HepG2 (cell line): Measurements from ENCODE around the gene SAXO1. TPM values are rescaled to one million over a fixed set of nuclear protein-coding genes. Genes with fewer than 3 reads are reported as not detected.

Experiments
- ATAC-seq: fragments of 200-7000 bp; cut with Tn5 transposase; 3 replicates; pipeline ENCODE4 v1.9.1; 2020; ENCODE audit warnings: mild to moderate bottlenecking, moderate library complexity
- BruUV-seq: library from RNA; stranded (reverse); fragments of 400-500 nt; replicated peaks from 2 replicates; lab custom pipeline; 2021; lab: Mats Ljungman, UMichigan
- CTCF ChIA-PET: fragments of 300-600 bp; formaldehyde crosslinking; extraction: SDS; loops from one replicate; lab custom pipeline; 2021; ENCODE audit warnings: low total read pairs, inconsistent platforms, low intra/inter-chr PET ratio; lab: Yijun Ruan, JAX
- POLR2A ChIA-PET: fragments of 350-600 bp; sonication (Branson Sonifier 250); formaldehyde crosslinking; loops from one replicate; lab custom pipeline; 2020; ENCODE audit warnings: antibody characterized with exemption, inconsistent platforms; lab: Yijun Ruan, JAX
- DNase-seq: peaks from one replicate; pipeline ENCODE4 v3.0.0-alpha.2; 2015; ENCODE audit warnings: low spot score
- FAIRE-seq: peaks from 3 replicates; lab custom pipeline; 2011; peaks lifted over from hg19 to GRCh38; lab: Jason Lieb, UNC
- H2AFZ ChIP-seq: one replicate; pipeline ENCODE4 v1.6.1; 2011; ENCODE audit warnings: low read length, inconsistent platforms
- H3K27ac ChIP-seq: fragments of 300-600 bp; 3 replicates; pipeline ENCODE4 v1.8.0; 2011; ENCODE audit warnings: mixed run types, mild to moderate bottlenecking, mixed read lengths, low read length, inconsistent platforms; ENCODE audit not compliant: insufficient read depth; ENCODE audit errors: extremely low read length
- H3K27me3 ChIP-seq, 2 experiments: fragments of 200-600 bp in 1 of 2; 2 replicates in 1 of 2; 3 replicates in 1 of 2; pipeline versions ENCODE4 v1.6.0 to v1.8.0; 2011; ENCODE audit warnings: low read length in 2 of 2, mild to moderate bottlenecking in 2 of 2, moderate library complexity in 2 of 2, inconsistent platforms in 1 of 2; ENCODE audit not compliant: insufficient read depth in 2 of 2, control insufficient read depth in 1 of 2
- H3K36me3 ChIP-seq, 2 experiments: fragments of 200-600 bp in 1 of 2; replicated peaks in 1 of 2; 2 replicates in 1 of 2; 3 replicates in 1 of 2; pipeline versions ENCODE4 v1.5.1 to v1.8.0; 2011; ENCODE audit warnings: low read length in 2 of 2, inconsistent platforms in 1 of 2; ENCODE audit not compliant: insufficient read depth in 2 of 2, control insufficient read depth in 1 of 2
- H3K4me1 ChIP-seq: 2 replicates; pipeline ENCODE4 v1.5.1; 2012; ENCODE audit warnings: low read length, inconsistent platforms; ENCODE audit not compliant: insufficient read depth
- H3K4me2 ChIP-seq: 2 replicates; pipeline ENCODE4 v1.6.0; 2011; ENCODE audit warnings: low read depth, low read length, inconsistent platforms
- H3K4me3 ChIP-seq, 3 experiments: fragments of 200-600 bp in 1 of 3; sonication (generic), shearing (Covaris generic) in 1 of 3; replicated peaks in 1 of 3; 2 replicates each; pipeline ENCODE4 v1.5.1; 2011 to 2016; ENCODE audit warnings: low read length in 3 of 3, inconsistent platforms in 2 of 3, low read depth in 2 of 3, mild to moderate bottlenecking in 2 of 3, control low read depth in 1 of 3, mixed read lengths in 1 of 3; ENCODE audit not compliant: insufficient read depth in 1 of 3
- H3K79me2 ChIP-seq: one replicate; pipeline ENCODE4 v1.6.1; 2011; ENCODE audit warnings: low read length, inconsistent platforms; ENCODE audit not compliant: insufficient read depth
- H3K9ac ChIP-seq: 2 replicates; pipeline ENCODE4 v1.6.0; 2011; ENCODE audit warnings: mild to moderate bottlenecking, low read depth, low read length, inconsistent platforms; ENCODE audit not compliant: insufficient read depth
- H3K9me3 ChIP-seq: 2 replicates; pipeline ENCODE4 v1.5.1; 2012; ENCODE audit warnings: mild to moderate bottlenecking, low read length
- H4K20me1 ChIP-seq: 2 replicates; pipeline ENCODE4 v1.6.0; 2011; ENCODE audit warnings: inconsistent platforms, mild to moderate bottlenecking, low read length, moderate library complexity; ENCODE audit not compliant: insufficient read depth
- ATF7-NPFF ChIP-seq: sonication (generic); formaldehyde crosslinking; IDR thresholded peaks from 2 replicates; pipeline ENCODE4 v1.8.1; 2023; ENCODE audit warnings: mild to moderate bottlenecking, low read depth, missing genetic modification reagents, moderate library complexity
- GABPB1 ChIP-seq: IDR thresholded peaks from 2 replicates; pipeline ENCODE4 v1.6.1; 2016; ENCODE audit warnings: mild to moderate bottlenecking, missing genetic modification reagents, moderate library complexity, missing compliant biosample characterization
- HDAC2 ChIP-seq: sonication (generic); formaldehyde crosslinking; IDR thresholded peaks from 2 replicates; pipeline ENCODE4 v1.4.0; 2020; ENCODE audit warnings: missing genetic modification reagents
- KDM2A ChIP-seq: sonication (generic); formaldehyde crosslinking; IDR thresholded peaks from 2 replicates; pipeline ENCODE4 v1.4.0; 2020; ENCODE audit warnings: low read depth, missing genetic modification reagents, borderline replicate concordance
- KMT2B ChIP-seq: IDR thresholded peaks from 2 replicates; pipeline ENCODE4 v1.6.1; 2016; ENCODE audit warnings: missing genetic modification reagents, missing compliant biosample characterization
- MAFF ChIP-seq: IDR thresholded peaks from 2 replicates; pipeline ENCODE4 v1.6.1; 2011; ENCODE audit warnings: low read depth, low read length, improper control_type of control experiment
- MYC ChIP-seq: sonication (generic); formaldehyde crosslinking; IDR thresholded peaks from 2 replicates; pipeline ENCODE4 v1.9.0; 2021; ENCODE audit warnings: missing genetic modification reagents, borderline replicate concordance
- RFX1 ChIP-seq: fragments of 450-650 bp; IDR thresholded peaks from 2 replicates; pipeline ENCODE4 v1.6.1; 2017
- SP140L ChIP-seq: sonication (generic); formaldehyde crosslinking; IDR thresholded peaks from 2 replicates; pipeline ENCODE4 v1.4.0; 2020; ENCODE audit warnings: missing genetic modification reagents, borderline replicate concordance
- TAF1 ChIP-seq: sonication (generic); formaldehyde crosslinking; IDR thresholded peaks from 2 replicates; pipeline ENCODE4 v1.4.0; 2020; ENCODE audit warnings: missing genetic modification reagents
- ZBTB38 ChIP-seq: sonication (generic); formaldehyde crosslinking; IDR thresholded peaks from 2 replicates; pipeline ENCODE4 v1.5.1; 2020; ENCODE audit warnings: mild to moderate bottlenecking, missing genetic modification reagents
- ZC3H4 ChIP-seq: sonication (generic); formaldehyde crosslinking; IDR thresholded peaks from 2 replicates; pipeline ENCODE4 v1.4.0; 2020; ENCODE audit warnings: missing genetic modification reagents, borderline replicate concordance
- ZMYM2 ChIP-seq: sonication (generic); formaldehyde crosslinking; IDR thresholded peaks from 2 replicates; pipeline ENCODE4 v1.8.0; 2022; ENCODE audit warnings: mild to moderate bottlenecking, missing genetic modification reagents
- ZMYM3 ChIP-seq: sonication (generic); formaldehyde crosslinking; IDR thresholded peaks from 2 replicates; pipeline ENCODE4 v1.5.1; 2020; ENCODE audit warnings: mild to moderate bottlenecking, missing genetic modification reagents
- ZNF256 ChIP-seq: sonication (generic); formaldehyde crosslinking; conservative IDR thresholded peaks from 2 replicates; pipeline ENCODE4 v1.4.0; 2020; ENCODE audit warnings: missing genetic modification reagents
- ZSCAN31 ChIP-seq: sonication (generic); formaldehyde crosslinking; IDR thresholded peaks from 2 replicates; pipeline ENCODE4 v1.5.0; 2020; ENCODE audit warnings: low read depth, mild to moderate bottlenecking, missing genetic modification reagents
- WGBS: methylation state at CpG from one replicate; pipeline ENCODE4 v1.1.6; 2017; ENCODE audit warnings: low lambda C conversion rate; 5-methylcytosine and 5-hydroxymethylcytosine counted together
- in situ Hi-C: cut with HindIII; loops from 2 replicates; pipeline ENCODE4 v1.10.0; 2017; ENCODE audit warnings: low pct_unique_long_range_greater_than_20kb; ENCODE audit not compliant: extremely low pct_ligation_motif_present
- intact Hi-C: fragments of 100-400 bp; cut with micrococcal nuclease; formaldehyde crosslinking; loops from one replicate; pipeline ENCODE4 v1.10.0; 2022; ENCODE audit not compliant: unreplicated experiment
- polyA plus RNA-seq, 8 experiments: library from polyadenylated mRNA; depleted of rRNA in 3 of 8; stranded (reverse) in 7 of 8; unstranded in 1 of 8; fragments of >200 nt; fragmentation: Illumina TruSeq in 4 of 8; extraction: Trizol in 4 of 8; gene quantifications; 2 replicates each; pipeline versions ENCODE4 v1.2.1 to v1.2.3, GENCODE V29; 2011 to 2016; ENCODE audit warnings: low read depth in 4 of 8, missing spikeins in 1 of 8, mixed read lengths in 1 of 8; ENCODE audit not compliant: insufficient read depth in 1 of 8
- total RNA-seq, 5 experiments: library from RNA; depleted of rRNA; stranded (reverse); fragments of >200 nt; fragmentation: Illumina TruSeq; extraction: Trizol; gene quantifications; 2 replicates each; pipeline ENCODE4 v1.2.3, GENCODE V29; 2016; ENCODE audit warnings: low read depth in 1 of 5
- TF ChIP-seq, protein P1 (sequence below): sonication (generic); formaldehyde crosslinking; IDR thresholded peaks from 2 replicates; pipeline ENCODE4 v1.4.0; 2020; ENCODE audit warnings: missing genetic modification reagents, borderline replicate concordance
- TF ChIP-seq, protein P2 (sequence below): sonication (generic); formaldehyde crosslinking; IDR thresholded peaks from 2 replicates; pipeline ENCODE4 v1.4.0; 2020; ENCODE audit warnings: missing genetic modification reagents
- TF ChIP-seq, protein P3 (sequence below): sonication (generic); formaldehyde crosslinking; IDR thresholded peaks from 2 replicates; pipeline ENCODE4 v1.9.0; 2021; ENCODE audit warnings: missing genetic modification reagents, borderline replicate concordance

Gene SAXO1
- total and polyA plus RNA-seq, 2 of the 13 experiments (the other 11 are each of a cell fraction or from before 2014, with no cell fraction given) = not detected

DNA sequence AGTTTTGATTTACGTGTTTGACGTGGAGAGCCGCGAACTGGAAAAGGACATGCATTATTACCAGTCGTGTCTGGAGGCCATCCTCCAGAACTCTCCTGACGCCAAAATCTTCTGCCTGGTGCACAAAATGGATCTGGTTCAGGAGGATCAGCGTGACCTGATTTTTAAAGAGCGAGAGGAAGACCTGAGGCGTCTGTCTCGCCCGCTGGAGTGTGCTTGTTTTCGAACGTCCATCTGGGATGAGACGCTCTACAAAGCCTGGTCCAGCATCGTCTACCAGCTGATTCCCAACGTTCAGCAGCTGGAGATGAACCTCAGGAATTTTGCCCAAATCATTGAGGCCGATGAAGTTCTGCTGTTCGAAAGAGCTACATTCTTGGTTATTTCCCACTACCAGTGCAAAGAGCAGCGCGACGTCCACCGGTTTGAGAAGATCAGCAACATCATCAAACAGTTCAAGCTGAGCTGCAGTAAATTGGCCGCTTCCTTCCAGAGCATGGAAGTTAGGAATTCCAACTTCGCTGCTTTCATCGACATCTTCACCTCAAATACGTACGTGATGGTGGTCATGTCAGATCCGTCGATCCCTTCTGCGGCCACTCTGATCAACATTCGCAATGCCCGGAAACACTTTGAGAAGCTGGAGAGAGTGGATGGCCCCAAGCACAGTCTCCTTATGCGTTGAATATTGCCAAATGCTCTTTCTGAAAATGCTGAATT lies 17.1 kb upstream of the SAXO1 start:
- Histone ChIP-seq H3K27me3 (peaks cover 0 to 7% of the 10 kb centered on the region in 2 experiments; a peak in 1 of 5 replicates), H2AFZ (no peak overlapping the region), H3K9ac (peak overlapping the region; percentile 89), H3K79me2 (peaks cover 29% of the 10 kb centered on the region), H3K4me3 (peak overlapping the region; percentile 78 to 92 (median 87)), H3K36me3 (no peaks in the 10 kb centered on the region), H3K4me1 (peaks cover 27% of the 10 kb centered on the region), H3K27ac (peak overlapping the region; percentile 91), H4K20me1 (peaks cover 12% of the 10 kb centered on the region), H3K9me3 (no peaks in the 10 kb centered on the region), H3K4me2 (peak overlapping the region; percentile 91)
- intact Hi-C loops (loop anchor here (1.0 to 10.0 kb wide), 6 partner anchors 52 to 407 kb away; partner anchors contain the start of genes DENND4C and HAUS6), in situ Hi-C loops (loop anchor here (10.0 to 25.0 kb wide), 2 partner anchors 415 to 1238 kb away; no protein-coding TSS in a partner anchor)
- ATAC-seq (peak; percentile 5), DNase-seq (no peak), FAIRE-seq (no peak)
- under 1% methylated on average over 18 of the region's 33 CpGs for WGBS
- CTCF ChIA-PET = interaction anchor here (3.1 kb wide), 1 partner anchor 124 kb away, joined by 16 read pairs; no protein-coding TSS in a partner anchor
- TSS peak; percentile 69 for BruUV-seq
- POLR2A ChIA-PET = interaction anchor here (0.9 to 2.3 kb wide), 4 partner anchors 76 to 181 kb away, joined by 4 to 11 read pairs (median 4); partner anchors contain the start of gene DENND4C
- TF ChIP-seq, protein P1, sequence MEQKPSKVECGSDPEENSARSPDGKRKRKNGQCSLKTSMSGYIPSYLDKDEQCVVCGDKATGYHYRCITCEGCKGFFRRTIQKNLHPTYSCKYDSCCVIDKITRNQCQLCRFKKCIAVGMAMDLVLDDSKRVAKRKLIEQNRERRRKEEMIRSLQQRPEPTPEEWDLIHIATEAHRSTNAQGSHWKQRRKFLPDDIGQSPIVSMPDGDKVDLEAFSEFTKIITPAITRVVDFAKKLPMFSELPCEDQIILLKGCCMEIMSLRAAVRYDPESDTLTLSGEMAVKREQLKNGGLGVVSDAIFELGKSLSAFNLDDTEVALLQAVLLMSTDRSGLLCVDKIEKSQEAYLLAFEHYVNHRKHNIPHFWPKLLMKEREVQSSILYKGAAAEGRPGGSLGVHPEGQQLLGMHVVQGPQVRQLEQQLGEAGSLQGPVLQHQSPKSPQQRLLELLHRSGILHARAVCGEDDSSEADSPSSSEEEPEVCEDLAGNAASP (CRISPR knock-in tag) = no peak
- TF ChIP-seq ZNF256 (CRISPR knock-in tag) (no peak), GABPB1 (CRISPR knock-in tag) (0 out of 2 replicates have a peak, but pooled peaks have one; percentile 12), ZBTB38 (CRISPR knock-in tag) (0 out of 2 replicates have a peak, but pooled peaks have one; percentile 23), TAF1 (CRISPR knock-in tag) (0 out of 2 replicates have a peak, but pooled peaks have one; percentile 1), RFX1 (no peak), ATF7-NPFF (CRISPR knock-in tag) (no peak), HDAC2 (peak; percentile 2; the same call in 1 of the 2 replicates), ZC3H4 (CRISPR knock-in tag) (0 out of 2 replicates have a peak, but pooled peaks have one; percentile 35), KDM2A (CRISPR knock-in tag) (no peak), KMT2B (CRISPR knock-in tag) (0 out of 2 replicates have a peak, but pooled peaks have one; percentile 22), SP140L (0 out of 2 replicates have a peak, but pooled peaks have one; percentile 33), ZMYM2 (CRISPR knock-in tag) (no peak), ZMYM3 (no peak), ZSCAN31 (CRISPR knock-in tag) (no peak), MAFF (peak; percentile 79), MYC (CRISPR knock-in tag) (no peak)
- TF ChIP-seq, protein P2, sequence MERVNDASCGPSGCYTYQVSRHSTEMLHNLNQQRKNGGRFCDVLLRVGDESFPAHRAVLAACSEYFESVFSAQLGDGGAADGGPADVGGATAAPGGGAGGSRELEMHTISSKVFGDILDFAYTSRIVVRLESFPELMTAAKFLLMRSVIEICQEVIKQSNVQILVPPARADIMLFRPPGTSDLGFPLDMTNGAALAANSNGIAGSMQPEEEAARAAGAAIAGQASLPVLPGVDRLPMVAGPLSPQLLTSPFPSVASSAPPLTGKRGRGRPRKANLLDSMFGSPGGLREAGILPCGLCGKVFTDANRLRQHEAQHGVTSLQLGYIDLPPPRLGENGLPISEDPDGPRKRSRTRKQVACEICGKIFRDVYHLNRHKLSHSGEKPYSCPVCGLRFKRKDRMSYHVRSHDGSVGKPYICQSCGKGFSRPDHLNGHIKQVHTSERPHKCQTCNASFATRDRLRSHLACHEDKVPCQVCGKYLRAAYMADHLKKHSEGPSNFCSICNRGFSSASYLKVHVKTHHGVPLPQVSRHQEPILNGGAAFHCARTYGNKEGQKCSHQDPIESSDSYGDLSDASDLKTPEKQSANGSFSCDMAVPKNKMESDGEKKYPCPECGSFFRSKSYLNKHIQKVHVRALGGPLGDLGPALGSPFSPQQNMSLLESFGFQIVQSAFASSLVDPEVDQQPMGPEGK (CRISPR knock-in tag) = no peak; the same call in 1 of the 2 replicates
- TF ChIP-seq, protein P3, sequence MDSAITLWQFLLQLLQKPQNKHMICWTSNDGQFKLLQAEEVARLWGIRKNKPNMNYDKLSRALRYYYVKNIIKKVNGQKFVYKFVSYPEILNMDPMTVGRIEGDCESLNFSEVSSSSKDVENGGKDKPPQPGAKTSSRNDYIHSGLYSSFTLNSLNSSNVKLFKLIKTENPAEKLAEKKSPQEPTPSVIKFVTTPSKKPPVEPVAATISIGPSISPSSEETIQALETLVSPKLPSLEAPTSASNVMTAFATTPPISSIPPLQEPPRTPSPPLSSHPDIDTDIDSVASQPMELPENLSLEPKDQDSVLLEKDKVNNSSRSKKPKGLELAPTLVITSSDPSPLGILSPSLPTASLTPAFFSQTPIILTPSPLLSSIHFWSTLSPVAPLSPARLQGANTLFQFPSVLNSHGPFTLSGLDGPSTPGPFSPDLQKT (CRISPR knock-in tag) = no peak
